Adipocyte (in vitro differentiated cells): ENCODE results near the gene OR2F1.
"Not testable (repeated sequence)": the region's sequence is repeated elsewhere in the genome, so short reads cannot be mapped to it uniquely, and the experiment has no call there.

Experiments
- DNase-seq: peaks from one replicate; pipeline ENCODE4 v3.0.0-alpha.2; 2015; ENCODE audit warnings: low read depth
- H3K27me3 ChIP-seq: replicated peaks from 2 replicates; pipeline ENCODE4 v1.7.0; 2013; ENCODE audit warnings: mild to moderate bottlenecking, low read length, moderate library complexity; ENCODE audit not compliant: control insufficient read depth, insufficient read depth
- H3K36me3 ChIP-seq: 2 replicates; pipeline ENCODE4 v1.7.0; 2013; ENCODE audit warnings: low read length, mild to moderate bottlenecking, moderate library complexity; ENCODE audit not compliant: control insufficient read depth, insufficient read depth, severe bottlenecking
- H3K4me1 ChIP-seq: 2 replicates; pipeline ENCODE4 v1.7.0; 2013; ENCODE audit warnings: mild to moderate bottlenecking, low read length, moderate library complexity; ENCODE audit not compliant: control insufficient read depth, insufficient read depth
- H3K4me3 ChIP-seq: 2 replicates; pipeline ENCODE4 v1.7.0; 2013; ENCODE audit warnings: mild to moderate bottlenecking, low read length, moderate library complexity
- H3K9ac ChIP-seq: 2 replicates; pipeline ENCODE4 v1.7.0; 2013; ENCODE audit warnings: mild to moderate bottlenecking, low read length, moderate library complexity
- H3K9me3 ChIP-seq: 2 replicates; pipeline ENCODE4 v1.7.0; 2013; ENCODE audit warnings: mild to moderate bottlenecking, low read length, moderate library complexity; ENCODE audit not compliant: control insufficient read depth

Gene OR2F1

GRCh38 chr7:144010821-144011220 lies 56.2 kb downstream of the OR2F1 start:
- H3K36me3 ChIP-seq, H3K27me3 ChIP-seq, H3K9me3 ChIP-seq, DNase-seq, H3K4me3 ChIP-seq, H3K4me1 ChIP-seq, H3K9ac ChIP-seq: not testable (repeated sequence)

DNA sequence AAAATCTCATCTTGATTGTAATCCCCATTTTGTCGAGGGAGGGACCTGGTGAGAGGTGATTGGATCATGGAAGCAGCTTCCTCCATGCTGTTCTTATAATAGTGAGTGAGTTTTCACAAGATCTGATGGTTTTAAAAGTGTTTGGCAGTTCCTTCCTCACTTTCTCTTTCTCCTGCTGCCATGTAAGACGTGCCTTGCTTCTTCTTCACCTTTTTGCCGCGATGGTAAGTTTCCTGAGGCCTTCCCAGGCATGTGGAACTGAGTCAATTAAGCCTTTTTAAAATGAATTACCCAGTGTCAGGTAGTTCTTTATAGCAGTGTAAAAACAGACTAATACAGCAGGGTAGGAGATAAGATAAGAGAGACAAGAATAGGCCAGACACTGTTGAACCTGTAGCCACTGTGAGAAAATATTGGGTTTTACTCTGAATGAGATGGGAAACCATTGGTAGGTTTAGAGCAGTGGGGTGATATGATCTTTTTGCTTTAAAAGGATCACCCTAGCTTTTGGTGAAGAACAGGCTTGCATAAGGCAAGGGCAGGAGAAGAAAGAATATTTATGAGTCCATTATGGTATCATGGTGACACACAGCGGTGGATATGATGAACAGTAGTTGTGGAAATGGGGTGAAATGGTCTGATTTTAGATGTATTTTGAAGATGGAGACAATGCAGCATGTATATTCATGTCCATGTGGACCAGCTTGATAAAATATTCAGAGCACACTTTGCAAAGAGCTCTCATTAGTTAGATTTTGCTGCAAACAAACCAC lies 57.0 kb downstream of the OR2F1 start:
- peak; percentile 31 for DNase-seq
- peaks cover 9% of the 10 kb centered on the region for H3K9me3 ChIP-seq
- no peak overlapping the region for H3K9ac ChIP-seq
- H3K4me3 ChIP-seq: no peak overlapping the region
- no peaks in the 10 kb centered on the region for H3K36me3 ChIP-seq
- H3K27me3 ChIP-seq: peaks cover 3% of the 10 kb centered on the region
- H3K4me1 ChIP-seq: no peaks in the 10 kb centered on the region
